K562 (cell line): ENCODE data around the gene LSM8.

Source experiments
- SMAD2 ChIP-seq: fragments of 150-350 bp; IDR thresholded peaks from 2 replicates; pipeline ENCODE4 v1.6.1; 2014; ENCODE audit warnings: low read depth, mild to moderate bottlenecking, low read length
- TAF1 ChIP-seq: IDR thresholded peaks from 2 replicates; pipeline ENCODE4 v1.6.1; 2011; ENCODE audit warnings: mild to moderate bottlenecking, low read length, moderate library complexity; ENCODE audit not compliant: insufficient read depth, control insufficient read depth, severe bottlenecking; ENCODE audit errors: extremely low read depth
- ZNF586 ChIP-seq: fragments of 450-650 bp; formaldehyde crosslinking; conservative IDR thresholded peaks from 2 replicates; pipeline ENCODE4 v1.4.0; 2020; ENCODE audit warnings: mild to moderate bottlenecking, moderate library complexity

DNA sequence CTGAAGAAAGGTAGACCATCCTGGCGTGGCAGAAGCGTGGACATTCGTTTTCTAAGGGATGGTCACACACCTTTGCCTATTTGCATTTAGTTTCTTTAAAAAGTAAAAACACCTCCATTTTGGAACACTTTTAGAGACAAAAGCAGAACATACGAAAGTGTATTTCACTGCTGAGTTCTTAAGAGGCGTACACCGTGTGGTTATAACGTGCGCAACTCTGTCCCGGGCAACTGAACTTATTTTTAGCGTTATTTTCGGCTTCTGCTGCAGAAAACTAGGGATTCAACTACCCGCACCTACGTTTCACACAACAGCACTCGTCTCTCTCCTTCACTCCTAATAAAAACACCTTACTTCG is 557 bp upstream of the LSM8 start:
- TF ChIP-seq ZNF586 (CRISPR knock-in tag) (no peak), TAF1 (no peak), SMAD2 (no peak)
